T47D (cell line): ENCODE measurements around the gene MYDGF.
"Not testable (repeated sequence)": the region's sequence is repeated elsewhere in the genome, so short reads cannot be mapped to it uniquely, and the experiment has no call there.

Experiments
- DNase-seq, 2 experiments: peaks; one replicate each; pipeline versions ENCODE4 v3.0.0 to v3.0.0-alpha.2; 2011 to 2012; ENCODE audit warnings: low read depth in 1 of 2, low spot score in 1 of 2
- JUND ChIP-seq: IDR thresholded peaks from 2 replicates; pipeline ENCODE4 v1.6.1; 2012; ENCODE audit warnings: low read depth
- in situ Hi-C: cut with HindIII; loops from 2 replicates; pipeline ENCODE4 v1.10.0; 2016; ENCODE audit warnings: low sequenced_read_pairs, low pct_unique_long_range_greater_than_20kb

The MYDGF gene

DNA sequence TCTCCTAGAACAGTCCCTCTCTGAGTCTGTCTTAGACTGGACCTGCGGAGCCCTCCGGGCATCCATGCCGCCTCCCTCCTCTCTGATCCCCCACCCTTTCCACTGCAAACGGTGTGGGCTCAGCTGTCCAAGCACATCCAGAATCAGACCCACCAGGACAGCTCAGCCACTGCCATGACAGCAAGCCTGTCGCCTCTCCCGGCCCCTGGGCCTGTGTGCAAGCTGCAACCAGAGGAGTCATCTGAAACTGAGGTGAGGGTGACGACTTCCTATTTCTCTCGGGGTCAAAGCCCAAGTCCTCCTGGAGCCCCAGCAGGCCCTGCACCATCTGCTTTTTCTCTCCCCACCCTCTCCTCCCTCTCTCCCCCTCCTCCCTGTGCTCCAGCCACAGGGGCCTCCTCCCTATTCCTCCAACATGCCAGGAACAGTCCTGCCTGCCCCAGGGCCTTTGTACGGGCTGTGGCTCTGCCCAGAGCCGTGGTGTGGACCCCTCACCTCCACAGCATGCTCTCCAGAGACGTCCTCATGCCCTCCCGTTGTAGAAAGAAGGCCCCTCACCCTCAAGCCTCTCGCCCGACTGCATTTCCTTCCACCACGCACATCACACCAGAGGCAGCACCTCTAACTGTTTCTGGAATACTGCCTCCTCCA lies 23.5 kb upstream of the MYDGF start:
- in situ Hi-C loops, result no loop called here
- no peak for TF ChIP-seq JUND
- no peak for DNase-seq

DNA sequence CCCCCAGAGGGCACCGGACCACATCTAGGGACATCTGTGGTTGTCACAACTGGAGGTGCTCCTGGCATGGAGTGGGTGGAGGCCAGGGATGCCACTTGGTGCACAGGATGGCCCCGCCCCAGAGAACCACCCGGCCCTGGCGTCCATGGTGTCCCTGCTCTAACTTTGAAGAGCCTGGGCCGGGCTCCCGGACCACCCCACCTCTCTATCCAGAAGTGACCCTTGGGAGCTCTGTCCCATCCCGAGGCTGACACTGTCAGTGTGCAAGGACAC lies 22.9 kb upstream of the MYDGF start:
- in situ Hi-C loops, result no loop called here
- no peak for TF ChIP-seq JUND
- no peak for DNase-seq

DNA sequence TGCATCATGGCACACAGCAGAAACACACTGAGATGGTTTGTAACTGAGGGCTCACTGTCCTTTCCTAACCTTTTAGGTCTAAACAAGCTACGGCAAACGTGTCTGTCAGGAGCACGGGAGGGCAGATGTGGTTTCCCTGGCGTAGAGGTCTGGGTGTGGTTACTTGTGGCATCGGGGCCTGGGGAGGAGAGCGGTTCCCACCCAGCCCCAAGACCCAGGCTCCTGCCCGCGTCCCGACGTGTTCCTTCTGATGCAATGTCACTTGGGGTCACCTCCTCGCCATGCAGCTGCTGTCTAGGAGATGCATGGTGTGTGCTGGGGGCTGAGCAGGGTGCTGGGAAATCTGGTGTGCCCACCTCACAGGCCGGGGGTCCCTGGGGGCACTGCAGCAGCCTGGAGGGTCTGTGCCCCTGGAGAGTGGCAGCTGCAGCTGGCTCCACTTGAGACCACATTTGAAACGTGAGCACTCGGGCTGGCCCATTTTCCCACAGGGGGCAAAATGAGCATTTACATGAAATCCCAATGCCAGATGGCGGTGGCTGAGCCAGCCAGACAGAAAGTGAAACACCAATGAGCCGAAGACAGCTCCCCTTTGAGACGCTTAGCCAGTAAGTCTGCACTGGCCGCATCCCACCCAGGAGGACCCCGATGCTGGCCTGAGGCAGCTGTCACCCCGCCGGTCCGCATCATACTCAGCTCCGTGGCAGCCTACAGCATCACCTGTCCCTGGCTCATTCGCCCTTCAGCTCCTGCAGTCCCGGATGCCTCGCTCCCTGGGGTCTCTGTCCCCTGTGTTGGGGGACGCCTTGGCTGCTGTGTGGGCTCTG lies 22.3 kb upstream of the MYDGF start:
- DNase-seq, result no peak
- no peak for TF ChIP-seq JUND
- in situ Hi-C loops, result no loop called here

DNA sequence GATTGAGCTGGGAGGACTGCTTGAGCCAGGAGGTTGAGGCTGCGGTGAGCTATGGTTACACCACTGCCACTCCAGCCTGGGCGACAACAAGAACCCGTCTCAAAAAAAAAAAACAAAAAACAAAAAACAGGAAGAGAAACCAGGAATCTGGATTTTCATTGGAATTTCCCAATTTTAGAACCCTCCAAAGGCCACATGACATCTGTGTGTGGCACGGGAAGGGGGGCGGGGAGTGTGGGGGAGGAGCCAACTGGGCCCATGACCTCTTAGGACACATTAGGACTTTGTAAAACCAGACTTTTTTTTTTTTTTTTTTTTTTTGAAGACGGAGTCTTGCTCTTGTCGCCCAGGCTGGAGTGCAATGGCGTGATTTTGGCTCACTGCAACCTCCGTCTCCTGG lies 21.2 kb upstream of the MYDGF start:
- DNase-seq, result no peak
- in situ Hi-C loops, result no loop called here
- TF ChIP-seq JUND, result no peak

DNA sequence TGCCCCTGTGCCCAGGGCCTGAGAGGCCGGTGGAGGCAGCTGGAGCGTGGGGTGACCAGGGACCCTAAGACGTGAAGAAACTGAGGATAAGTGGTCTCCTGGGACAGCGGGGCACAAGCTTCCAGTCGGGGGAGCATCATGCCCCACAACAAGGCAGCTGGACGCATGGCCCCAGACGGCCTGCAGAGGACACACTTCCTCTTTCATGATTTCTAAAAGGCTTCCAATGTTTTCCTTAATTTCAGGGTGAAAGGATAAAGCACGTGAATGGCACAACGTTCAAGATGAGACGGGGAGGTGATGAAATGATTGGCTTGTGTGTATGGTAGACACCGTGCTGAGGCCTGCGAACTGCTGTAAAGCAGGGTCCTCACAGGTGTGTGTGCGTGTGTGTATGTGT lies 20.2 kb upstream of the MYDGF start:
- TF ChIP-seq JUND, result no peak
- in situ Hi-C loops, result no loop called here
- DNase-seq, result no peak

DNA sequence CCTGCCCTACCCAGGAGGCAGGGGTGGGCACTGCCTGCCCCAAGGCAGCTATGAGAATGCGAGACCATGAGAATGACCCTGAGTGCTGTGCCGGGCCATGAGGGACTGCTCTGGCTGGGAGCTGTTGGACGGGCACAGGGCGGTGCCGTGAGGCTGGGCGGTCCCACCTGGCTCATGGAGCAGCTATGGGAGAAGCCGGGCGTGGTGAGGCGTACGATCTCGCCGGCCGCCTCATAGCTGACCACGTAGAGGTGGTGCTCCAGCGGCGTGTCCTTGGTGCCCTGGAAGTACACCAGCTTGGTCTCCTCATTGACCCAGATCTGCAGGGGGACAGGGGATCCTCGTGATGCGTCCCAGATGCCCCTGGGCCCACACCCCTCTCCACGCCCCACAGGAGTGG lies 19.3 kb upstream of the MYDGF start:
- no peak for TF ChIP-seq JUND
- in situ Hi-C loops, result no loop called here
- DNase-seq, result no peak

DNA sequence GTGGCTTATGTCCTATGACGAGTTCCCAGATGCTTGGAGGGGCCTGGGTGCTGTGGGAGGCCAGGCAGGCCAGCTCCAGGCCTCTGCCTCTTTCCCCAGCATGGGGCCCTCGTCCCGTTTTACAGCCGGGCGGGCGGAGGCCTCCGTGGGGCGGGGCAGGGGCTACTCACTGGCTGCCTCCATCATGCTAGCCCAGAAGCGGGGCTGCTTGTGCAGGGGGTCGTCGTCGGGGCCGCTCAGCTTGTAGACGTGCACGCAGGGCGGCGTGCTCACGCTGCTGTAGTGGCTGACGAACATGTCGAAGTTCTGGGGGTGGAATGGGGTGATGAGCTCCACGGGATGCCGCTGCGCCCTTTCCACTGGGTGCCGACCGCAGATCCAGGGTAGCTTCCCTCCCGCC lies 18.4 kb upstream of the MYDGF start:
- no peak for TF ChIP-seq JUND
- in situ Hi-C loops, result no loop called here
- no peak for DNase-seq

DNA sequence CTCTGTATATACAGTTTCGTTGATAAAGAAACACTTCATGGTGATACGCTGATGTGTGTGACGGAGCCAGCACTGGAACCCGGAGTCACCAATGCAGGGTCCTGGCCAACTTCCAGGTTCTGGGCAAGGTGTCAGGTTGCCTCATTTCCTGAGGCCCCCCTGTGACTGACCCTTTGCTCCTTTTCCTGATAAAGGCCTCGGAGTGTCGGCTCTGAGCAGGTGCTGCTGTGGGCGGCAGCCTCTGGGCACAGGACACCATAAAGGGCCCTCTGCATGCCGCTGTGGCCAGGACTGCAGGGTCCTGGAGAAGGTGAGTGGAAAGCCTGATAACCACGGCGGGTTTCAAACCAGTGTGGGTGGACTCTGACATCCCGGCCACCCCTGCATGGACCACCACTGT lies 17.3 kb upstream of the MYDGF start:
- in situ Hi-C loops, result no loop called here

DNA sequence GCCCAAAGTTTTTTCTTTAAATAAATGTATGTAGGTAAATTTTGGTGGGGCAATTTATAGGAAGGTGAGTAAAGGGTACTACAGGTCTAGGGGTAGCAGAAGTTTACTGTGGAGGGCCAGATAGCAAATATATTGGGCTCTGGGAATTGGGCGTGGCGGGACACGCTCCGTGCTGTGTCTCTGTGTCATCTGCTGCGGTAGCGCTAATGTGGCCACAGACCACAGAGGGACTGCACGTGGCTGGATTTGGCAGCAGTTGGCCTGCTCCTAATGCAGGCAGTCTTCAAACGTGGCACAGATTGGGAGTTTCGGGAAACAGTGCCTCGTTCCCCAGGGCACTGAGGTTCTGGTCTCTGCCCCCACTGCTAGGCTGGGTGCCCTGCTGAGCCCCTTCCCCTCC lies 16.6 kb upstream of the MYDGF start:
- TF ChIP-seq JUND, result no peak
- no peak for DNase-seq
- in situ Hi-C loops, result no loop called here

More for the DNA sequence above, 17.3 kb upstream of the MYDGF start:
- DNase-seq, result no peak
- no peak for TF ChIP-seq JUND

DNA sequence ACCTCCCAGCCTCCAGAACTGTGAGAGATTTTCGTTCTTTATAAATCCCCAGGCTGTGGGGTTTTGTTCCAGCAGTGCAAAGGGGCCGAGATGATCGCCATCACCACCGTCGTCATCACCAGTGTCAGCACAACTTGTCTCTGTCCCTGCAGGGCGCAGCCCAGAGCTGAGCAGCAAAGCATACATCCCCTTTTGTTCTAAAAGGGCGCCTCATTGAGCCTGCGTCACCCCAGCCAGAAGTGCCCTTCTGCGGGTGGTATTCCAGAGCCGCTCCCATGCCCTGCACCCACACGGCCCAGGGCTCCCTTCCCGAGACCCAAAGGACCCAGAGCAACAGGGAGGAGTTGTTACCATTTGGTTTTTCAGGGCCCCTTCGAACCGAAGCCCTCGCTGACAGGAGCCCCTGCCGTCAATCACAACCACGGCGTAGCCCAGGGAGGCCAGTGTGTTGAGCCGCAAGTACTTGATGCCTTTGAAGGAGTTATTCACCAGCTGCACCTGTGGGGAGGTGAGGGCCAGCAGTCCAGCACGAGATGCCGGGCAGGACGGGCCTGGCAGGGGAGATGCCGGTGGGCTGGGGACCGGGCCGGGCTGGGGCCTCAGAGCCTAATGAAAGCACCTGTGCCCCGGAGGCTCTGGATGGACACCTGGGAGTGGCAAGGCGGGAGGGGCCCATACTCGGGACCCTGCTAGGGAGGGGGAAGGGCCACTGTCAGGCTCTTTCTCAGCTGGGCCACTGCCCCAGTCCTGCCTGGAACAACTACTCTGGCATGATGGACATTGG lies 14.4 kb upstream of the MYDGF start:
- in situ Hi-C loops, result no loop called here
- no peak for DNase-seq
- no peak for TF ChIP-seq JUND

DNA sequence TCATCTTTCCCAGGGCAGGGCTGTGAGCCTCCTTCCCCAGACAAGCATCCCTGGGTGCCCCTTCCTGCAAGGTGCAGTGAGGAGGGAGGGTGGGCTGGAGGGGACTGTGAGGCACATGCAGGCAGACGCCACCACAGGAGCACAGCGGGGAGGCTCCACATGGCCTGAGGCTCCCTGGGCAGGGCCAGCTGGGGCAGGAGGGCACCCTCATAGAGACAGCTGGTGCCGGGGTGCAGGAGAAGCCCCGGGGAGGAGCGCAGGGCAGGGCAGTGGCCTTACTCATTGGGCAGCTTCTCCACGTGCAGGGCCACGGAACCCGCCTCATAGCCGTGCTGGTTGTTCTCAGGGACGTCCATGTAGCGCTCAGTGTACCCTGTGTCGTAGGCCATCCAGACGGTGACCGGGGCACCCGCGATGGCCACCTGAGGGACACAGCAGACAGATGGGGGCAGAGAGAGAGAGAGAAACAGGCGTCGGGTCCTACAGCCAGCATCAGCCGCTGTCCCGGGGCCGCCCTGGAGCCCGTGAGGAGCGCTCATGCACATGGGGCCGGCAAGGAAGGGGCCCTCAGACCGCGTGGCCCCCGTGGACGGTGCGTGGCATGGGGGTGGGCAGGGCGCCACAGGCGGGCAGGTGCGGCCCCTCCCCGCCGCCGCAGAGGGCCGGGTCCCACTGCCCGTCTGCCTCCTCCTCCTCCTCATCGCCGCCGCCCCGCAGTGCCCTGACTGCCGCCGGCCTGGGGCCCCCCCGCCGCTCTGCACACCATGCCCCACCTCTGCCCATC lies 12.5 kb upstream of the MYDGF start:
- in situ Hi-C loops, result no loop called here
- no peak for TF ChIP-seq JUND
- no peak for DNase-seq

DNA sequence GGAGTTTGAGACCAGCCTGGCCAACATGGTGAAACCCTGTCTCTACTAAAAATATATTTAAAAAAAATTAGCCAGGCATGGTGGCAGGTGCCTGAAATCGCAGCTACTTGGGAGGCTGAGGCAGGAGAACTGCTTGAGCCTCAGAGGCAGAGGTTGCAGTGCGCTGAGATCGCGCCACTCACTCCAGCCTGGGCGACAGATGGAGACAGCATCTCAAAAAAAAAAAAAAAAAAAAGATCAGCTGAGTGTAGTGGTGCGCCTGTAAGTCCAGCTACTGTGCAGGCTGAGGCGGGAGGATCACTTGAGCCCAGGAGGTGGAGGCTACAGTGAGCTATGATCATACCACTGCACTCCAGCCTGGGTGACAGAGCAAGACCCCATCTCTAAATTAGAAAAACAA lies 9.9 kb upstream of the MYDGF start:
- in situ Hi-C loops, DNase-seq: not testable (repeated sequence)
